ENCODE data around the gene ANKLE2. TPM values are rescaled to one million over a fixed set of nuclear protein-coding genes. Genes with fewer than 3 reads are reported as not detected.

The ANKLE2 gene
- total RNA-seq, 1 experiment from 2014 or later = 80.3 TPM

- Histone ChIP-seq H3K14ac (ENCODE audit: insufficient read depth, low read length) (no peak overlapping the region), H4K8ac (replicated peaks; ENCODE audit: insufficient read length, low read depth, low read length) (no peak overlapping the region), H3K4ac (ENCODE audit: low read depth, low read length) (no peak overlapping the region), H4K91ac (ENCODE audit: insufficient read length, low read depth, low read length) (no peak overlapping the region), H2BK5ac (ENCODE audit: insufficient read length, low read length) (no peak overlapping the region), H2AFZ (ENCODE audit: low read length) (no peak overlapping the region), H3T11ph (ENCODE audit: low read length) (no peak overlapping the region), H3K23me2 (ENCODE audit: insufficient read length, low read depth, low read length, poor library complexity, severe bottlenecking) (peaks cover 7% of the 10 kb centered on the region), H3K79me2 (ENCODE audit: insufficient read depth, low read length) (peaks cover 7% of the 10 kb centered on the region; the same call in 1 of the 2 replicates), H2BK12ac (ENCODE audit: insufficient read length, low read depth, low read length) (no peak overlapping the region), H3K9me3 (ENCODE audit: control insufficient read depth, low read depth, low read length) (no peaks in the 10 kb centered on the region), H3K4me1 (ENCODE audit: insufficient read depth, low read length) (no peaks in the 10 kb centered on the region), H4K20me1 (ENCODE audit: control insufficient read depth, insufficient read depth, insufficient read length) (no peaks in the 10 kb centered on the region), H3K79me1 (ENCODE audit: insufficient read depth, low read depth, low read length, poor library complexity, severe bottlenecking) (no peaks in the 10 kb centered on the region), H3K23ac (ENCODE audit: insufficient read length, low read depth, low read length) (no peak overlapping the region), H4K5ac (ENCODE audit: insufficient read length, low read depth, low read length) (no peak overlapping the region), H3K18ac (ENCODE audit: insufficient read length, low read depth, low read length) (no peak overlapping the region), H3K27me3 (ENCODE audit: insufficient read depth, low read length) (no peaks in the 10 kb centered on the region), H2BK20ac (ENCODE audit: low read depth, low read length, poor library complexity, severe bottlenecking) (no peak overlapping the region), H2AK5ac (ENCODE audit: insufficient read length, low read length) (no peak overlapping the region), H2BK120ac (ENCODE audit: low read depth, low read length, poor library complexity, severe bottlenecking) (no peak overlapping the region), H3K27ac (ENCODE audit: insufficient read length, low read depth, low read length) (no peak overlapping the region), H3K56ac (ENCODE audit: insufficient read length, low read depth, low read length) (no peak overlapping the region), H2BK15ac (ENCODE audit: low read depth, low read length) (no peak overlapping the region), H3K9ac (ENCODE audit: extremely low read depth, insufficient read length, low read length) (no peak overlapping the region), H3K4me2 (ENCODE audit: insufficient read depth, insufficient read length, low read length) (no peak overlapping the region)
- no CpG with 5 or more reads among the region's 11 CpGs for WGBS (ENCODE audit: extremely low coverage, insufficient read length, low lambda C conversion rate)
- H3K36me3 Mint-ChIP-seq (ENCODE audit: insufficient read depth in 1 of 3, low read depth in 3 of 3) = peaks cover 2 to 15% (median 3%) of the 10 kb centered on the region in 3 experiments; a peak in 6 of 7 replicates
- no peak overlapping the region for H3K4me3 Mint-ChIP-seq
- peaks cover 4 to 19% of the 10 kb centered on the region in 2 experiments for H3K4me1 Mint-ChIP-seq
- H3K9me3 Mint-ChIP-seq = peaks cover 0 to under 1% of the 10 kb centered on the region in 2 experiments; a peak in 1 of 5 replicates
- TF ChIP-seq, protein P1, sequence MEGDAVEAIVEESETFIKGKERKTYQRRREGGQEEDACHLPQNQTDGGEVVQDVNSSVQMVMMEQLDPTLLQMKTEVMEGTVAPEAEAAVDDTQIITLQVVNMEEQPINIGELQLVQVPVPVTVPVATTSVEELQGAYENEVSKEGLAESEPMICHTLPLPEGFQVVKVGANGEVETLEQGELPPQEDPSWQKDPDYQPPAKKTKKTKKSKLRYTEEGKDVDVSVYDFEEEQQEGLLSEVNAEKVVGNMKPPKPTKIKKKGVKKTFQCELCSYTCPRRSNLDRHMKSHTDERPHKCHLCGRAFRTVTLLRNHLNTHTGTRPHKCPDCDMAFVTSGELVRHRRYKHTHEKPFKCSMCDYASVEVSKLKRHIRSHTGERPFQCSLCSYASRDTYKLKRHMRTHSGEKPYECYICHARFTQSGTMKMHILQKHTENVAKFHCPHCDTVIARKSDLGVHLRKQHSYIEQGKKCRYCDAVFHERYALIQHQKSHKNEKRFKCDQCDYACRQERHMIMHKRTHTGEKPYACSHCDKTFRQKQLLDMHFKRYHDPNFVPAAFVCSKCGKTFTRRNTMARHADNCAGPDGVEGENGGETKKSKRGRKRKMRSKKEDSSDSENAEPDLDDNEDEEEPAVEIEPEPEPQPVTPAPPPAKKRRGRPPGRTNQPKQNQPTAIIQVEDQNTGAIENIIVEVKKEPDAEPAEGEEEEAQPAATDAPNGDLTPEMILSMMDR (conservative IDR thresholded peaks at IDR 0.05) = no peak
- DNase-seq = no peak
- no peaks in the 10 kb centered on the region; the same call in none of the 2 replicates for H3K27me3 Mint-ChIP-seq (ENCODE audit: low read depth)
- no peak overlapping the region for H3K27ac Mint-ChIP-seq
These were observed 3.7 kb upstream of the ANKLE2 start for GRCh38 chr12:132765361-132765760.
